Osteoblast (primary cell): ENCODE measurements around the gene RPS3. TPM values are rescaled to one million over a fixed set of nuclear protein-coding genes. Genes with fewer than 3 reads are reported as not detected.
A peak's percentile ranks its signal among the peaks of the same experiment; 100 is the strongest.

Experiments used
- DNase-seq: peaks from one replicate; pipeline ENCODE4 v3.0.0; 2011; ENCODE audit warnings: low spot score, mixed read lengths; ENCODE audit not compliant: insufficient read length; ENCODE audit errors: missing footprints
- H2AFZ ChIP-seq: 2 replicates; pipeline ENCODE4 v1.6.0; 2011; ENCODE audit warnings: mild to moderate bottlenecking, low read length
- H3K27ac ChIP-seq: 2 replicates; pipeline ENCODE4 v1.5.1; 2011; ENCODE audit warnings: mild to moderate bottlenecking, low read depth, low read length, moderate library complexity
- H3K27me3 ChIP-seq: 2 replicates; pipeline ENCODE4 v1.6.0; 2012; ENCODE audit warnings: mild to moderate bottlenecking, control low read depth, inconsistent platforms, low read length, moderate library complexity; ENCODE audit not compliant: insufficient read depth
- H3K36me3 ChIP-seq: 2 replicates; pipeline ENCODE4 v1.5.1; 2011; ENCODE audit warnings: mild to moderate bottlenecking, low read length, control low read depth, moderate library complexity; ENCODE audit not compliant: insufficient read depth
- H3K4me1 ChIP-seq: 2 replicates; pipeline ENCODE4 v1.5.1; 2011; ENCODE audit warnings: mild to moderate bottlenecking, low read length, control low read depth, moderate library complexity; ENCODE audit not compliant: insufficient read depth
- H3K4me2 ChIP-seq: 2 replicates; pipeline ENCODE4 v1.6.0; 2011; ENCODE audit warnings: mild to moderate bottlenecking, low read length; ENCODE audit not compliant: insufficient read depth
- H3K4me3 ChIP-seq: fragments of 200-600 bp; sonication (generic); 3 replicates; pipeline ENCODE4 v1.5.1; 2012; ENCODE audit warnings: mild to moderate bottlenecking, low read length, inconsistent platforms; ENCODE audit not compliant: insufficient read depth
- H3K79me2 ChIP-seq: 2 replicates; pipeline ENCODE4 v1.6.0; 2012; ENCODE audit warnings: mild to moderate bottlenecking, low read length, control low read depth, inconsistent platforms; ENCODE audit not compliant: insufficient read depth
- H3K9me3 ChIP-seq: 2 replicates; pipeline ENCODE4 v1.5.1; 2011; ENCODE audit warnings: low read depth, low read length, control low read depth
- H4K20me1 ChIP-seq: 2 replicates; pipeline ENCODE4 v1.6.0; 2012; ENCODE audit warnings: mild to moderate bottlenecking, low read length, control low read depth; ENCODE audit not compliant: insufficient read depth
- total RNA-seq: library from RNA; depleted of rRNA; stranded (reverse); fragments of >200 nt; gene quantifications from 2 replicates; pipeline ENCODE4 v1.2.3, GENCODE V29; 2012
- TF ChIP-seq, protein P1 (sequence below): IDR thresholded peaks from 2 replicates; pipeline ENCODE4 v1.5.1; 2011; ENCODE audit warnings: mild to moderate bottlenecking, low read depth, low read length, moderate library complexity; ENCODE audit errors: extremely low read depth

RPS3 gene
- total RNA-seq, 1 donor, result 1,512 TPM

DNA sequence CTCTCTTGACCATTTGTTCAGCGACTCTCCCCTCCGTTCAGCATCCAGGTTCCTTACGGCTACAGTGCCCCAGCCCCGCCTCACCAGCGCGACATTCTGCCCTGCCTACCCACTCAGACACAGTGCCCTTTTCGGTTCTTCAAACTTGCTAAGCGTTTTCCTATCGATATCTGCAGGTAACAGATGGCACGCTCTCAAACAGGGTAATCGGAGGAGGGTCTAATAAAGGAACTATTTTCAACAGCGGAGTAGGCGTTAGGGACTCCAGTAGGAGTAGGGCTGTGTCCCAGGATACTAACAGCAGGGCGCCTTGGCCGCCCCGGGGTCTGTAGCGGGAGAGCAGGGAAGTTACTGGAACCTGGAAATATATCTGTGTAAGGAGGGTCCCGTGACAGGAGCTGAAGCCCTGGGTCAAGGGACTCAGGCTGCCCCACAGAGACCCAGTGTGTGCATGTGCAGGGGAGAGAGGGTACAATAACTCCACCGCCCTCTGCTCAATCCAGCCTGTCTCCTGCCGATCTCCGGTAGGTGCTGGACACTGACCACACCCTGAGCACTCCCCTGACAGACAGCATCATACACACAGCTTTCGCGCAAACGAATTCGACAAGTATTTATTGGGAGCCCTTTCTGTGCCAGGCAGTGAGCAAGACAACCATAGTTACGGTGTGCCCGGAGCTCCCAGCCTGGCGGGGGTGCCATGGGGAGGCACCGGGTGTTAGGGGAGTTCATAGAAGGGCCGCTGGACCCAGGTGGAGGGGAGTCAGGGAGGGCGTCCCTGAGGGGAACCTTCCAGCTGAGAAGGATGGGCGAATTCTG, 31.6 kb downstream of the RPS3 start:
- Histone ChIP-seq H3K9me3 (peaks cover 2% of the 10 kb centered on the region), H3K4me3 (peak overlapping the region; percentile 61), H3K27ac (no peak overlapping the region), H3K4me1 (peaks cover 3% of the 10 kb centered on the region), H3K79me2 (no peaks in the 10 kb centered on the region), H3K4me2 (peak overlapping the region; percentile 66), H3K27me3 (peaks cover 44% of the 10 kb centered on the region), H4K20me1 (no peaks in the 10 kb centered on the region), H2AFZ (peak overlapping the region; percentile 18), H3K36me3 (no peaks in the 10 kb centered on the region)
- DNase-seq, result peak; percentile 86
- TF ChIP-seq, protein P1, sequence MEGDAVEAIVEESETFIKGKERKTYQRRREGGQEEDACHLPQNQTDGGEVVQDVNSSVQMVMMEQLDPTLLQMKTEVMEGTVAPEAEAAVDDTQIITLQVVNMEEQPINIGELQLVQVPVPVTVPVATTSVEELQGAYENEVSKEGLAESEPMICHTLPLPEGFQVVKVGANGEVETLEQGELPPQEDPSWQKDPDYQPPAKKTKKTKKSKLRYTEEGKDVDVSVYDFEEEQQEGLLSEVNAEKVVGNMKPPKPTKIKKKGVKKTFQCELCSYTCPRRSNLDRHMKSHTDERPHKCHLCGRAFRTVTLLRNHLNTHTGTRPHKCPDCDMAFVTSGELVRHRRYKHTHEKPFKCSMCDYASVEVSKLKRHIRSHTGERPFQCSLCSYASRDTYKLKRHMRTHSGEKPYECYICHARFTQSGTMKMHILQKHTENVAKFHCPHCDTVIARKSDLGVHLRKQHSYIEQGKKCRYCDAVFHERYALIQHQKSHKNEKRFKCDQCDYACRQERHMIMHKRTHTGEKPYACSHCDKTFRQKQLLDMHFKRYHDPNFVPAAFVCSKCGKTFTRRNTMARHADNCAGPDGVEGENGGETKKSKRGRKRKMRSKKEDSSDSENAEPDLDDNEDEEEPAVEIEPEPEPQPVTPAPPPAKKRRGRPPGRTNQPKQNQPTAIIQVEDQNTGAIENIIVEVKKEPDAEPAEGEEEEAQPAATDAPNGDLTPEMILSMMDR, result no peak

DNA sequence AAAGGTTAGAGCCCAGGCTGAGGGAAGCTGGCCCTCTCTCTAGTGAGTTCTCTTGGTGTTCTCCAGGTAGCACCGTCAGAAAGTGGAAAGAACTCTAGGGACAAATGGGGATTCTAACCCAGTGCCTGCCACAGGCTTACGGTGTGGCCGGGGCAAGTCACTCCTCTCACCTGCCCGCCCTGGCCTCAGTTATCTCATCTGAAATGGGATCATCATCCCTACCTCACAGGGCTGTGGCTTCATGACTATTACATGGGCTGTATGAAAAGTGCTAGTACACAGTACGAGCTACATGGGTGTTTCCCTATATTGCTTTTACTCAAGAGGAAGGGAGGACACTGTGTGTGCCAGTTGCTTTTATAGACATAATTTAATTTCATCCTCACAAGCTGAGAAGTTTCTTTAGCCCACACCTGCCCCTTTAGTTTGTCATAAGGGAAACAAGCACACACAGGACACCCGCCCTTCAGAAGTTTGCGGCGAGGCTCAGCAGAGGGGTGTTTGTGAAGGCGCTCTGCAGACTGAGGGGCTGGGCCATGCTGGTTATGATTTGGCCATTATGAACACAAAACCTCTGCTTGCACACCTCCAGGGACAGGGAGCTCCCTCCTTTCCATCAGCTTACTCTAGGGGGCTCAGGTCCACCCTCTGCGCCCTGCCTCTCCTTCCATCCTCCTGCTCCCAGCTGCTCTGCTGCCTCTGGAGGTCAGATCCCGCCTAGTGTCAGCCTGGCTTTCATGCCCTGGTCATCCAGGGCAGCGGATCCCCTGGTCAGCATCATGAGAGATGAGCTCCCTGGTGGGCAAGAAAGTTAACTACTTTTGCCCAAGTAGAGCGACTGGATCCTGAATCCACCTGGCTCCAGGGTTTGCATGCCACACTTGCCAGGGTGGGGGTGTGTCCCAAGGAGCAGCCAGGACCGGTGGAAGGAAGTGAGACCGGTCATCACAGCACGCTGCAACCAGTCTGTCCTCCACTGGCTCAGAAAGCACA, 32.5 kb downstream of the RPS3 start:
- H3K27me3 ChIP-seq, result peaks cover 44% of the 10 kb centered on the region
- peaks cover 3% of the 10 kb centered on the region for H3K4me1 ChIP-seq
- H3K27ac ChIP-seq, result no peak overlapping the region
- H3K9me3 ChIP-seq, result peaks cover 2% of the 10 kb centered on the region
- DNase-seq, result peak; percentile 89
- H4K20me1 ChIP-seq, result no peaks in the 10 kb centered on the region
- no peak overlapping the region for H3K4me3 ChIP-seq
- no peak overlapping the region for H3K4me2 ChIP-seq
- no peaks in the 10 kb centered on the region for H3K36me3 ChIP-seq
- no peak overlapping the region for H2AFZ ChIP-seq
- H3K79me2 ChIP-seq, result no peaks in the 10 kb centered on the region
- TF ChIP-seq, protein P1, result peak; percentile 13

DNA sequence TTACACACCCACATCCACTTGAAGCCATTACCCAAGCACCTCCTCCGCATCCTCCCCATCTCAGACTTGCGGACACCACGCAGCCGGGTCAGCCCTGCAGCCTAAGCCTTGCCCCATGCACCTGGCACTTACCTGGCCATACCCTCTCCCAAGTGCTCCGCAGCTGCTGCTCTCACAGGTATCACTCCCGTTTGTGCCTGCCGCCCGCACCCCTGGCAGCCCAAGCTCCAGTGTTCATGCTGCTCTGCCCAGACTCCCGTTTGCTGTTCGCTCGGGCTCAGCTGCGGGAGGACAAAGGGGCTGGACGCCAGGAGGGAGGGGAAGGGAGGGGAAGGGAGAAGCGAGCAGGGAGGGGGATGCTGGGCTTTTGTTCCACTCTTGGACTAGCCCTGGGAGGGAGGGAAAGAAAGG, 33.6 kb downstream of the RPS3 start, which contains the start of gene KLHL35:
Gene KLHL35 (minus strand): TSS at position 293 of the 411 bp plus-strand sequence. CDS start 2,574 bp downstream, outside the sequence.
- no peaks in the 10 kb centered on the region for H3K79me2 ChIP-seq
- peaks cover 44% of the 10 kb centered on the region for H3K27me3 ChIP-seq
- no peak within 1 kb of the TSS for H3K4me3 ChIP-seq
- no peak within 1 kb of the TSS for H3K27ac ChIP-seq
- H4K20me1 ChIP-seq, result no peaks in the 10 kb centered on the region
- H3K36me3 ChIP-seq, result no peaks in the 10 kb centered on the region
- peaks cover 3% of the 10 kb centered on the region for H3K4me1 ChIP-seq
- no peak within 1 kb of the TSS for H3K4me2 ChIP-seq
- peaks cover 2% of the 10 kb centered on the region for H3K9me3 ChIP-seq
- H2AFZ ChIP-seq, result no peak within 1 kb of the TSS
- TF ChIP-seq, protein P1, result no peak
- peak; percentile 80 for DNase-seq
